Measurements from ENCODE around the gene SRD5A3.

Gene SRD5A3

GRCh38 chr4:55410431-55410830 is 64.4 kb downstream of the SRD5A3 start:
- no peak for DNase-seq

GRCh38 chr4:55411621-55412020 is 65.6 kb downstream of the SRD5A3 start:
- no peak for DNase-seq

GRCh38 chr4:55416176-55416575 is 70.1 kb downstream of the SRD5A3 start:
- DNase-seq: no peak

Data from NCI-H1092 (cell line).